Measurements from ENCODE around the gene MARK4.

The MARK4 gene

GRCh38 chr19:45279587-45280192 is 28.6 kb downstream of the MARK4 start:
- no peak for TF ChIP-seq CTCF (IDR thresholded peaks at IDR 0.05; ENCODE audit: low read length, missing control alignments)
- H3K4me3 ChIP-seq (replicated peaks; ENCODE audit: low read depth, low read length), result no peak overlapping the region

GRCh38 chr19:45280471-45280961 is 29.4 kb downstream of the MARK4 start:
- no peak for DNase-seq (ENCODE audit: low read depth)
- H3K4me3 ChIP-seq (replicated peaks; ENCODE audit: low read depth, low read length), result no peak overlapping the region
- no peak for TF ChIP-seq CTCF (IDR thresholded peaks at IDR 0.05; ENCODE audit: low read length, missing control alignments)

More at GRCh38 chr19:45279587-45280192, 28.6 kb downstream of the MARK4 start:
- DNase-seq (ENCODE audit: low read depth), result no peak

GRCh38 chr19:45283443-45284033 is 32.5 kb downstream of the MARK4 start:
- no peak for DNase-seq (ENCODE audit: low read depth)
- TF ChIP-seq CTCF (IDR thresholded peaks at IDR 0.05; ENCODE audit: low read length, missing control alignments), result no peak
- no peak overlapping the region for H3K4me3 ChIP-seq (replicated peaks; ENCODE audit: low read depth, low read length)

- TF ChIP-seq CTCF (IDR thresholded peaks at IDR 0.05; ENCODE audit: low read length, missing control alignments), result no peak
- H3K4me3 ChIP-seq (replicated peaks; ENCODE audit: low read depth, low read length), result no peak overlapping the region
Observed at GRCh38 chr19:45290381-45290931, 39.4 kb downstream of the MARK4 start.

GRCh38 chr19:45291834-45292233 is 40.8 kb downstream of the MARK4 start:
- H3K4me3 ChIP-seq (replicated peaks; ENCODE audit: low read depth, low read length), result no peak overlapping the region

More at GRCh38 chr19:45290381-45290931, 39.4 kb downstream of the MARK4 start:
- no peak for DNase-seq (ENCODE audit: low read depth)

GRCh38 chr19:45293682-45294081 is 42.6 kb downstream of the MARK4 start:
- no peak overlapping the region for H3K4me3 ChIP-seq (replicated peaks; ENCODE audit: low read depth, low read length)
- no peak for TF ChIP-seq CTCF (IDR thresholded peaks at IDR 0.05; ENCODE audit: low read length, missing control alignments)
- no peak for DNase-seq (ENCODE audit: low read depth)

More at GRCh38 chr19:45291834-45292233, 40.8 kb downstream of the MARK4 start:
- TF ChIP-seq CTCF (IDR thresholded peaks at IDR 0.05; ENCODE audit: low read length, missing control alignments), result no peak
- DNase-seq (ENCODE audit: low read depth), result no peak
